Camera-type eye (tissue), 1 donor: ENCODE measurements around the gene AGAP5. TPM values are rescaled to one million over a fixed set of nuclear protein-coding genes. Genes with fewer than 3 reads are reported as not detected.

Experiments
- total RNA-seq: library from RNA; depleted of rRNA; stranded (reverse); fragments of >200 nt; gene quantifications from one replicate; pipeline ENCODE4 v1.2.3, GENCODE V29; 2014

AGAP5 gene
- 8.0 TPM for total RNA-seq

GRCh38 chr10:73697675-73698159, at the start of gene AGAP5:
TSS of gene AGAP5 (minus strand) at chr10:73698109. CDS start at chr10:73697755, 354 bp downstream.

GRCh38 chr10:73743905-73744663, 46.2 kb upstream of the AGAP5 start, which contains the start of gene SEC24C:
TSS of gene SEC24C (plus strand) at chr10:73744372. CDS start at chr10:73746833, 2,461 bp downstream.

GRCh38 chr10:73655990-73656298, 42.0 kb downstream of the AGAP5 start, which contains the start of gene SYNPO2L:
TSS of gene SYNPO2L (minus strand) at chr10:73656029. CDS start at chr10:73655922, 107 bp downstream.

GRCh38 chr10:73641328-73642060, 56.4 kb downstream of the AGAP5 start, which contains the start of gene MYOZ1:
TSS of gene MYOZ1 (minus strand) at chr10:73641474. CDS start at chr10:73640017, 1,457 bp downstream.

Other genes starting within 250 kb of the AGAP5 start
- 107 TPM for gene PPP3CB, start 202.1 kb downstream of the AGAP5 start, total RNA-seq
- 54.2 TPM for gene USP54, start 106.8 kb downstream of the AGAP5 start, total RNA-seq
- gene MYOZ1, start 56.6 kb downstream of the AGAP5 start, total RNA-seq: 18.0 TPM
- 2.5 TPM for gene SYNPO2L, start 42.1 kb downstream of the AGAP5 start, total RNA-seq
- 60.9 TPM for gene SEC24C, start 46.3 kb upstream of the AGAP5 start, total RNA-seq
- 12.4 TPM for gene CHCHD1, start 83.9 kb upstream of the AGAP5 start, total RNA-seq
- gene ZSWIM8, start 87.5 kb upstream of the AGAP5 start, total RNA-seq: 97.1 TPM
- gene NDST2, start 113.5 kb upstream of the AGAP5 start, total RNA-seq: 20.9 TPM
- 47.4 TPM for gene CAMK2G, start 176.4 kb upstream of the AGAP5 start, total RNA-seq
- gene PLAU, start 213.0 kb upstream of the AGAP5 start, total RNA-seq: 8.1 TPM